Stimulated activated CD4-positive, alpha-beta T cell treated with anti-CD3 and anti-CD28 coated beads, Interleukin-12 subunit alpha, Interleukin-12 subunit beta, amount 100 ng/mL, for 24 hours (primary cell): ENCODE results near the gene PPA1.
A peak's percentile ranks its signal among the peaks of the same experiment; 100 is the strongest.
"Not testable (repeated sequence)": the region's sequence is repeated elsewhere in the genome, so short reads cannot be mapped to it uniquely, and the experiment has no call there.

ENCODE experiments used
- DNase-seq, 2 experiments: peaks; one replicate each; pipeline ENCODE4 v3.0.0-alpha.2; 2020; ENCODE audit warnings: low read depth in 2 of 2

The PPA1 gene

DNA sequence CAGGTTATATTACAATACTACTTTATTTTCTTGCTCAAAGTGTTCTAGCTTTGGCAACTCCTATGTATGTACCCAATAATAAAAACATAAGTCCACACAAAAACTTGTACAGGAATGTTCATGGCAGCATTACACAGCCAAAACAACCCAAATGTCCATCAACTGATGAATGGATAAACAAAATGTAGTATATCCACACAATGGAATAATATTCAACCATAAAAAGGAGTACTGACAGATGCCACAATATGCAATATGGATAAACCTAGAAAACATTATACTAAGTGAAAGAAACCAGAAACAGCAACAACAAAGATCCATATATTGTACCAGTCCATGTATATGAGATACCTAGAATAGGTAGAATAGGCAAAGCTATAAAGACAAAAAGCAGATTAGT, 21.0 kb downstream of the PPA1 start:
- no peak for DNase-seq

DNA sequence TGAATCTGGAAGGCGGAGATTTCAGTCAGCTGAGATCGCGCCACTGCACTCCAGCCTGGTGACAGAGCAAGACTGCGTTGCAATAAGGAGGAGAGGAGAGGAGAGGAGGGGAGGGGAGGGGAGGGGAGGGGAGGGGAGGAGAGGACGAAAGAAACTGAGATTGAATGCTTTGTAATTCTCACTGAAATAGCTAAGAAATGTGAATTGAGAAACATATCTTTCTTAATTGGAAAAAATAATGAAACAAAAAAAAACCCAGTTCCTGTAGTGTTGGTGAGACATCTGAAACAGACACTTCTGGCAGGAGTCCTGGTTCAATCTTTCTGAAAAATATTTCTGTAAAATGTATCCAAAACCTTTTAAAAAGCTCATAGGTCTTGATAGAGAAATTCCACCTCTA, 26.5 kb downstream of the PPA1 start:
- no peak for DNase-seq

DNA sequence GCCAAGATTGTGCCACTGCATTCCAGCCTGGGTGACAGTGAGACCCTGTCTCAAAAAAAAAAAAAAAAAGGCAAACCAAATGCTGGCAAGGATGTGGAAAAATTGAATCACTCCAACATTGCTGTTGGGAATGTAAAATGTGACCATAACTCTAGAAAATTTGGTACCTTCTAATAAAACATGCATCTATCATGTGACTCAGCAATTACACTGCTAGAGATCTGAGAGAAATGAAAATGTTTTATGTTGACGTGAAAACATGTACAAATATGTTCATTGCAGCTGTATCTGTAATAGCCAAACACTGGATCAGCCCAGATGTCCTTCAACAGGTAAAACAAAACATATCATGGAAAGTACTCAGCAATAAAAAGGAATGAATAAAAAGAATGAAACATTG, 32.1 kb downstream of the PPA1 start:
- no peak for DNase-seq

- DNase-seq: no peak
These were observed 34.3 kb downstream of the PPA1 start for GRCh38 chr10:70198696-70199466.

GRCh38 chr10:70197235-70197945, 35.8 kb downstream of the PPA1 start:
- no peak for DNase-seq

- no peak for DNase-seq
These were observed 39.8 kb downstream of the PPA1 start for GRCh38 chr10:70193391-70193844.

GRCh38 chr10:70192326-70192968, 40.8 kb downstream of the PPA1 start:
- DNase-seq: no peak

DNA sequence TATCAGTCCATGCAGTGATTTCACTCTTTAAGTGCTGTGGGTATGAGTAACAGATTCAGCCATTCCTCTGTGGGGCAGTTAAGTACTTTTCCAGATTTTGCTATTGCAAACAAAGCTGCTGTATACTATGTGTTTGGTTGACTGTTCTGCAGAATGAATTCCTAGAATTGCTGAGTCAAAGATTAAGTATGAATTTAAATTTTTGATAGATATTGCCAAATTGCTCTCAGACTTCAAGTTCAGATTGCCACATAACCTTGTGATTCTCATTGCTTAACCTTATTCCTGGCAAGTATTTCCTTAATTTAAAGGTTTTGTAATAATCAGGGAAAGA, 41.3 kb downstream of the PPA1 start:
- no peak for DNase-seq

DNA sequence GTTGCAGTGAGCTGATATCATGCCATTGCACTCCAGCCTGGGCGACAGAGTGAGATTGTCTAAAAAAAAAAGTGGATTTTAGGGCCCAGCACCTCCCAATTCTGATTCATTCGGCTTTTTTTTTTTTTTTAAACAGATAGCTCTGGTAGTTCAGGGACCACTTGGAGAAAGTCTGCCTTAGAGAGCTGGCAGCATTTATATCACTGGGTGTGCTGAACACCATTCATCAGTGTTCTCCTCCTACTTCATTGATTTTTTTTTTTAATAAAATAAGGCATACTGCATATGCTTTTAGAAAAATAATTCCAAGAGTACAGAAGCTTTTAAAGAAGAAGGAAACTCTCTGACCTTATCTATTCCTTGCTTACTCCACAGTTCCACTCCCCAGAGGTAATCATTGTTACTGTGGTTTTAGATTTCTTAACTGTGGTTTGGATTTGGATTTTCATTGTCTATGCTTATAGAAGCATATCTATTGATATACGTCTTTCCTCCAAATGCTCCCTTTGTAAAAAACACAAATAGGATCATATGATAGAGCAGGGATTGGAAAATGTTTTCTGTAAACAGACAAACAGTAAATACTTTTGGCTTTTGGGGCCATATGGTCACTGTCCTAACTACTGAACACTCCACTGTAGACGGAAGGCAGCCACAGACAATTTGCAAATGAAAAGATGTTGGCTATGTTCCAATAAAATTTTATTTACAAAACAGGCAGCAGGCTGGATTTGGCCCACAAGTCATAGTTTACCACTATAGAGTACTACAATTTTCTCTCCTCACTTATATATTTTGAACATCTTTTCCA, 41.9 kb downstream of the PPA1 start:
- DNase-seq: no peak

DNA sequence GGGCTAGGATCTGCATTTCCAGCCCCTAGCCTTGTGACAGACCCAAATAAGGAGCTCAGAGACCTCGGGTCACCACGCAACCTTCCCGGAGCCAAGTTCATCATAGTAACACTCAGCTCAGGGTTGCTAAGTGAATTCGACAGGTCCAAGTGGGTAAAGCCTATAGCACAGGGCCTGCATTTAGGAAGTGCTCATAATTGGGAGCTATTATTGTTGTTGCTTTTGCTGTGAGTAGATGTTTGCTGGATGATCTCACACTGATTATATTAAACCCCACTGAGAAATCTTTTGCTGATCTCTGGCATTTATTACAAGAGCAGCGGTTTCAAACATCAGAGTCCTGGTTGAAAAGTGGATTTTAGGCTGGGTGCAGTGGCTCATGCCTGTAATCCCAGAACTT, 42.6 kb downstream of the PPA1 start:
- no peak for DNase-seq

DNA sequence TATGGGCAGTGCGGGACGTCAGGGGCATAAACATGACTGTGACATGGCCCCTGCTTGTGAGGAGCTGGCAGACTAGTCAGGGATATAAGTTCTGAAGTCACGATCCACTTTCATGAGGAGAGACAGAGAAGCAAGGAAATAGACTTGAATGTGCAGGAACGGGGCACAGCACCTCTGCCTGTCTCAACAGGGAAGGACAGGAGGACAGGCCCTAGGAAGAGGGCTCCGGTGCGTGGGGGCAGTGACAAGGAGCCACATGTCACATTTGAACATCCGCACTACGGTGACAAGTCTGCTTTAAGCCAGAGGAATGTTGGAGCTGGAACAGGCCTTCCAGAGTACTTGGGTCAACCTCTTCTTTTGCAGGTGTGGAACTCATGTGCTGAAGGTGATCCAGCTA, 43.1 kb downstream of the PPA1 start:
- DNase-seq: no peak

DNA sequence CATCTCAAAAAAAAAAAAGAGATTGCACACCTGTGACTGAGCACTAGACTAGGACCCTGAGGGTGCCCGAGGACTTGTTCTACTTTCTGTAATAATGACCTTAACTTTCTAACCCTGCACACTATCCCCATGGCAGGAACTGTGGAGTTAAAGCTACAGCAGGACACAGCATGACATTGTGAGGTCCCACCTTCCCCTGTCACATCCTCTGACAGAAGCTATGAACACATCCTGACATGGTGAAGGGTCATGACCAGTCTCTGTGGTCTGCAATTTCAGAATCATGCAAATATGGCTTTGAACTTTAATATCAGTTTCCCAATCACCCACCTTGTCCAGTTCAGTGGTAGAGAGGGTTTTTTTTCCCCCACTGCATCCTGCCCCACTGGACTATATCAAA, 44.5 kb downstream of the PPA1 start:
- DNase-seq: no peak

GRCh38 chr10:70186571-70186970, 46.7 kb downstream of the PPA1 start:
- DNase-seq: no peak

DNA sequence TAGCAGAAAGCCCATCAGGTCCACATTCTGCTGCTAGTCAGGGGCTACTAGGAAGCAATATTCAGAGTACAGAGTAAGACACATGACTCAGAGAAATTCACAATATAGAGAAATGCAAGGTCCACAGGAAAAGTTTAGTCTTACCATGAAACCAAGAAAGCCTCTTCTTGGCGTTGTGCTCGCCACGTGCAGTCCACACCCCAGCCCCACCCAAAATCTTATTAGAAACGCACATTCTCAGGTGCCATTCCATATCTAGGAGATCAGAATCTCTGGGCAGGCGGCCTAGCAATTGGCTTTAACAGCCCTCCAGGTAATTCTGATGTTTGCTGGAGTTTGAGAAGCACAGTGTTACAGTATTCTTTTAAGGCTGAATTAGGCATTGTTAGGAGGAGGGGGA, 47.1 kb downstream of the PPA1 start:
- DNase-seq: no peak

DNA sequence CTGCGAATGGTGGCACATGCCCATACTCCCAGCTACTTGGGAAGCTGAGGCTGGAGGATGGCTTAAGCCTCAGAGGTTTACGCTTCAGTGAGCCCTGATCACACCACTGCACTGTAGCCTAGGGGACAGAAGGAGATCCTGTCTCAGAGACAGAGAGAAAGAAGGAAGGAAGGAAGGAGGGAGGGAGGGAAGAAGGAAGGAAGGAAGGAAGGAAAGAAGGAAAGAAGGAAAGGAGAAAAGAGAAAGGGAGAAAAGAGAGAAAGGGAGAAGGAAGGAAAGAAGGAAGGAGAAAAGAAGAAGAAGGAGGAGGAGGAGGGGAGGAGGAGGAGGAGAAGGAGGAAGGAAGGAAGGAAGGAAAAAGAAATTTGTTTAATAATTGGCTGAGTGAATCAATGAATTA, 49.9 kb downstream of the PPA1 start:
- no peak for DNase-seq

DNA sequence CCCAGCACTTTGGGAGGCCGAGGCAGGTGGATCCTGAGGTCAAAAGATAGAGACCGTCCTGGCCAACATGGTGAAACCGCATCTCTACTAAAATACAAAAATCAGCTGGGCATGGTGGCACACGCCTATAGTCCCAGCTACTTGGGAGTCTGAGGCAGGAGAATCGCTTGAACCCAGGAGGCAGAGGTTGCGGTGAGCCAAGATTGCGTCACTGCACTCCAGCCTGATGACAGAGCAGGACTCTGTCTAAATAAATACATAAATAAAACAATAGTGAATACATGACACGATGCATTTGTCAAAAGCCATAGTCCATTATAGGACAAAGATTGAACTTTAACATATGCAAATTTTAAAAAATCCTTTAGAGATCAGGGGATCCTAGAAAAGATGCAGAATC, 54.0 kb downstream of the PPA1 start:
- DNase-seq: not testable (repeated sequence)

DNA sequence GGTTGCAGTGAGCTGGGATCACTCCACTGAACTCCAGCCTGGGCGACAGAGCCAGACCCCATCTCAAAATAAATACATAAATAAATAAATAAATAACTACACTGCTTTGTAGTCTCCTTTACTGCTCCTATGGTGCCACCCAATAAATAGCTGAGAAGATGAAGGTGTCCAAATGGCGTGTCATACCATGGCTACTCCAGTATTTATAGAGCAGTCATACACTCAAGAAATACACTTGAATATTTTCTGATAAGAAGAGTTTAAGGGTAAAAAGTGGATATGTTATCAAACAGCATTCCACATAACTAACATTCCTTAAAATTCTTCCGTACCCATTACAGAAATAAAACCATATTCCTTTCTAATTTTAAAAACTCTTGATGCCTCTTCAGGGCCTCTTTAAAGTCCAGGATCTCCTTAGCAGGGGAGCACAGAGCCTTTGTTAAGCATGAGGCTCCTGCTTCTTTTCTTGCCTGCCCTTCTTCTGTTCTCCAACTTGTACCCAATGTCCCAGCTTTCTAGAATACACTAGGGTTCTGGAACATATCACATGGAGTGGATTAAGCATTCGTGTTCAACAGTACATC, 55.0 kb downstream of the PPA1 start:
- no peak for DNase-seq

- DNase-seq: no peak
These were observed 56.8 kb downstream of the PPA1 start for GRCh38 chr10:70176441-70176840.

DNA sequence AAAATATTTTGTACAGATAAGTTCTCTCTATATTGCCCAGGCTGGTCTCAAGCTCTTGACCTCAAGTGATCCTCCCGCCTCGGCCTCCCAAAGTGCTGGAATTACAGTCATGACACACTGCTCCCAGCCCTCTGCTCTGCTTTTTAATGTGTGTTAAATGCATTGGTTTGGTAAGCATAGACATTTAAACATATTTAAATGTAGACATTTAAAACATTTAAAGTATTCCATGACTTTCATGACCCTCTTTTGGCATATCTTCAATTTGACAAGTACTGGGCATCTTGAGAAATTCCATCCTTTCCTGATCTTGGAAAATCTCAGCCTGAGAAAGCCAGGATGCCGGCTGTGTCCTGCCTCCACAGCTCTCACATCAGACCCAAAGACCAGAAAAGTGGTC, 57.7 kb downstream of the PPA1 start:
- DNase-seq: no peak

DNA sequence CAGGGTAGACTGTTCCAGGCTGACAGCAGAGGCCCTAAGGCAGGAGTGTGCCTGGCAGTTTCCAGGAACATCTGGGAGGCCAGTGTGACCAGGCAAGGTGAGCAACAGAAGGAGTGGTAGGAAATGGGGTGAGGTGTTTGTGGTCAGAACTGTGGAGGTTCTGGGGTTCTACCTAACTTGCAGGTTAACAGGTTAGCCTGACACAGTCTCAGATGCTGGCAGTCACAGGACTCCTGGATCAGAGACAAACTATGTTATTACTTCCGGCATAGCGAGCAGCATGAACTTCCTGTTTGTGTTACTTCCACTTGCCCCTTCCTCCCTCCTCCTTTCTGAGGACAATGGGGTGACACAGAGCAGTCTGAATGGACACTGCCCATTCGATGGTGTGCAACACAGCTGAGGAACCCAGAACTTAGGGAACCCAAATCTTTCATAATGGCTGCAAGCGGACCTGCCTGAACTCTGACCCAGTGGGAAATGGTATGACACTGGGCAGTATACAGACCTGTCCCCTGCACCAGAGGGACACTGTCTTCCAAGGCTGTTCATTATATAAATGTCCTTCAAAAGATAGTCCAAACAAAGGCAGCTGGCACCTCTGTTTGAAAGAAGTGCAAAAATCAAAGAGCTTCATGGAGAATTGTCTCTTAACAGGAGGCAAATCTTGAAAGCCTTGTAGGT, 59.0 kb downstream of the PPA1 start:
- no peak for DNase-seq

- DNase-seq: peak in 1 of 2 experiments; percentile 14
These were observed 63.4 kb downstream of the PPA1 start for GRCh38 chr10:70169649-70170364.
